Smooth muscle cell (in vitro differentiated cells): ENCODE measurements around the gene ANKRD6. TPM values are rescaled to one million over a fixed set of nuclear protein-coding genes. Genes with fewer than 3 reads are reported as not detected.

Source experiments
- DNase-seq: peaks from one replicate; lab custom pipeline; 2025; ENCODE audit not compliant: unreplicated experiment; lab: John Stamatoyannopoulos, UW
- H2AFZ ChIP-seq: fragments of 200-600 bp; sonication (generic); 2 replicates; pipeline ENCODE4 v1.6.0; 2016; ENCODE audit warnings: antibody characterized with exemption, low read depth, mild to moderate bottlenecking
- H3F3A ChIP-seq: fragments of 200-600 bp; sonication (generic); 2 replicates; pipeline ENCODE4 v1.6.0; 2017; ENCODE audit warnings: antibody characterized with exemption, low read depth
- H3K27ac ChIP-seq: fragments of 200-600 bp; sonication (generic); 2 replicates; pipeline ENCODE4 v1.5.1; 2016; ENCODE audit warnings: low read depth, mild to moderate bottlenecking
- H3K27me3 ChIP-seq: fragments of 200-600 bp; sonication (generic); 2 replicates; pipeline ENCODE4 v1.6.1; 2016; ENCODE audit warnings: low read depth, mild to moderate bottlenecking
- H3K36me3 ChIP-seq: fragments of 200-600 bp; sonication (generic); 2 replicates; pipeline ENCODE4 v1.5.1; 2016; ENCODE audit warnings: low read depth
- H3K4me1 ChIP-seq: fragments of 200-600 bp; sonication (generic); 2 replicates; pipeline ENCODE4 v1.5.1; 2016; ENCODE audit warnings: low read depth
- H3K4me2 ChIP-seq: fragments of 200-600 bp; sonication (generic); 2 replicates; pipeline ENCODE4 v1.6.0; 2016; ENCODE audit warnings: mild to moderate bottlenecking
- H3K4me3 ChIP-seq: fragments of 200-600 bp; sonication (generic); 2 replicates; pipeline ENCODE4 v1.5.1; 2016; ENCODE audit warnings: mild to moderate bottlenecking
- H3K79me2 ChIP-seq: fragments of 200-600 bp; sonication (generic); 2 replicates; pipeline ENCODE4 v1.6.0; 2016; ENCODE audit warnings: low read depth, mild to moderate bottlenecking
- H3K9ac ChIP-seq: fragments of 200-600 bp; sonication (generic); 2 replicates; pipeline ENCODE4 v1.6.0; 2016; ENCODE audit warnings: low read depth
- H3K9me3 ChIP-seq: fragments of 200-600 bp; sonication (generic); replicated peaks from 2 replicates; pipeline ENCODE4 v1.5.1; 2016; ENCODE audit warnings: low read depth
- H4K20me1 ChIP-seq: fragments of 200-600 bp; sonication (generic); 2 replicates; pipeline ENCODE4 v1.6.0; 2016; ENCODE audit warnings: low read depth
- CTCF ChIP-seq: fragments of 200-600 bp; sonication (generic); IDR thresholded peaks from 2 replicates; pipeline ENCODE4 v1.5.1; 2017; ENCODE audit warnings: borderline replicate concordance, mild to moderate bottlenecking, antibody characterized with exemption; ENCODE audit not compliant: insufficient read depth, poor library complexity, severe bottlenecking
- WGBS: methylation state at CpG from one replicate; pipeline ENCODE4 v1.1.7; 2016; ENCODE audit warnings: low lambda C conversion rate; 5-methylcytosine and 5-hydroxymethylcytosine counted together
- polyA plus RNA-seq: library from polyadenylated mRNA; unstranded; fragments of >200 nt; fragmentation: Nextera tagmentation; extraction: Ambion mirVana; gene quantifications from 2 replicates; pipeline ENCODE4 v1.2.1, GENCODE V29; 2016
- total RNA-seq: library from RNA; depleted of rRNA; stranded (reverse); fragments of >200 nt; gene quantifications from 2 replicates; pipeline ENCODE4 v1.2.3, GENCODE V29; 2014

ANKRD6 gene
- total and polyA plus RNA-seq, 2 experiments from 2014 or later: 5.2 to 10.7 TPM

- H3K9me3 ChIP-seq: no peaks in the 10 kb centered on the region
- no peak for TF ChIP-seq CTCF
- no peaks in the 10 kb centered on the region for H3F3A ChIP-seq
- no peak overlapping the region for H3K9ac ChIP-seq
- H3K27me3 ChIP-seq: no peaks in the 10 kb centered on the region
- WGBS: 92% methylated on average over 10 of the region's 10 CpGs
- no peaks in the 10 kb centered on the region for H3K79me2 ChIP-seq
- H3K36me3 ChIP-seq: no peaks in the 10 kb centered on the region
- H4K20me1 ChIP-seq: peaks cover 5% of the 10 kb centered on the region
- H3K4me2 ChIP-seq: no peak overlapping the region
- H2AFZ ChIP-seq: no peak overlapping the region
- no peak overlapping the region for H3K4me3 ChIP-seq
- DNase-seq: no peak
- peaks cover 46% of the 10 kb centered on the region for H3K4me1 ChIP-seq
- peak overlapping the region; percentile 74 for H3K27ac ChIP-seq
Measured at GRCh38 chr6:89566008-89566800, 133.3 kb downstream of the ANKRD6 start.

- no peaks in the 10 kb centered on the region for H3K27me3 ChIP-seq
- 95% methylated on average over 16 of the region's 16 CpGs for WGBS
- no peaks in the 10 kb centered on the region for H3K9me3 ChIP-seq
- H4K20me1 ChIP-seq: no peaks in the 10 kb centered on the region
- no peak for TF ChIP-seq CTCF
- no peaks in the 10 kb centered on the region for H3K79me2 ChIP-seq
- no peak overlapping the region for H3K4me3 ChIP-seq
- no peak overlapping the region for H2AFZ ChIP-seq
- no peak overlapping the region for H3K9ac ChIP-seq
- H3K36me3 ChIP-seq: no peaks in the 10 kb centered on the region
- no peaks in the 10 kb centered on the region for H3F3A ChIP-seq
- H3K4me2 ChIP-seq: no peak overlapping the region
- no peak overlapping the region for H3K27ac ChIP-seq
- no peak for DNase-seq
- peaks cover 41% of the 10 kb centered on the region for H3K4me1 ChIP-seq
Measured at GRCh38 chr6:89566930-89567629, 134.1 kb downstream of the ANKRD6 start.

GRCh38 chr6:89567630-89568390 lies 134.9 kb downstream of the ANKRD6 start:
- Histone ChIP-seq H3K9me3 (no peaks in the 10 kb centered on the region), H3K27me3 (no peaks in the 10 kb centered on the region), H2AFZ (no peak overlapping the region), H3K4me1 (peaks cover 34% of the 10 kb centered on the region), H4K20me1 (no peaks in the 10 kb centered on the region), H3K4me3 (no peak overlapping the region), H3K4me2 (no peak overlapping the region), H3K27ac (no peak overlapping the region), H3K36me3 (no peaks in the 10 kb centered on the region), H3K9ac (no peak overlapping the region), H3K79me2 (no peaks in the 10 kb centered on the region), H3F3A (no peaks in the 10 kb centered on the region)
- 91% methylated on average over 6 of the region's 6 CpGs for WGBS
- no peak for DNase-seq
- TF ChIP-seq CTCF: no peak
